HG02943 (cell line): ENCODE data around the gene LRRC28.

Experiments
- ATAC-seq: cut with Tn5 transposase; IDR thresholded peaks from one replicate; pipeline ENCODE4 v1.9.1; 2021; ENCODE audit warnings: mild to moderate bottlenecking, low read depth, moderate library complexity; ENCODE audit not compliant: unreplicated experiment

Gene LRRC28

DNA sequence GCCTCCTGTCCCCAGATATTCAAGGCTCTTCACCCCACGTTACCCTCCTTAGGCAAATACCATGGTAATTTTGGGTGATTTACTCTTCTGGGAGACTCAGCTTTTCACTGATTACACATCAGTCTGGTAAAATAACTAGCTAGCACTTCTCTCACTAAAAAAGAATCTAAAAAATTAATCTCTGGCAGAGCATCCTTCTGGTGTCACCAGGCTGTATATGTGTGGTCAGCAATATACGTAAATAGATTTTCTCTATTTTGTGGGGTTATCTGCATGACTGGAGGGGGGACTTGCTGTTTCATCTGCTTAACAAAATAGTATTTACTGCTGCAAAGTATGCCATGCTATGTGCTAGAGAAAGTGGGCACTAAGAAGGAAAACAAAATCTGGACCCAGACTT is 45.1 kb downstream of the LRRC28 start:
- ATAC-seq = no peak

DNA sequence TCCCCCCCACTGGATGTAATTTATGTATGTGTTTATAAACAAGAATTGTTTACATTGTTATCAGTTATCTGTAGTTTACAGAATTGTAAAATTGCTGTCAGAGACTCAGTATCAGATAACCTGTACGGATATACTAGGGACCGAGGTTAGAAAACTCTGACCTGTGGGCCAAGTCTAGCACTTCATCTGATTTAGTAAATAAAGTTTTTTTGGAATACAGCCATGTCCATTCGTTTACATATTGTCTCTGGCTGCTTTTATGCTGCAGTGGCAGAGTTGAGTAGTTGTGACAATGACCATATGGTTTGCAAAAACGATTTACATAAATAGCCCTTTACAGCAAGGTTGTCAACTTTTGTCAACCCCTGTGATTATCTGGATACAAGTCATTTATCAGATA is 52.6 kb downstream of the LRRC28 start:
- ATAC-seq = no peak

DNA sequence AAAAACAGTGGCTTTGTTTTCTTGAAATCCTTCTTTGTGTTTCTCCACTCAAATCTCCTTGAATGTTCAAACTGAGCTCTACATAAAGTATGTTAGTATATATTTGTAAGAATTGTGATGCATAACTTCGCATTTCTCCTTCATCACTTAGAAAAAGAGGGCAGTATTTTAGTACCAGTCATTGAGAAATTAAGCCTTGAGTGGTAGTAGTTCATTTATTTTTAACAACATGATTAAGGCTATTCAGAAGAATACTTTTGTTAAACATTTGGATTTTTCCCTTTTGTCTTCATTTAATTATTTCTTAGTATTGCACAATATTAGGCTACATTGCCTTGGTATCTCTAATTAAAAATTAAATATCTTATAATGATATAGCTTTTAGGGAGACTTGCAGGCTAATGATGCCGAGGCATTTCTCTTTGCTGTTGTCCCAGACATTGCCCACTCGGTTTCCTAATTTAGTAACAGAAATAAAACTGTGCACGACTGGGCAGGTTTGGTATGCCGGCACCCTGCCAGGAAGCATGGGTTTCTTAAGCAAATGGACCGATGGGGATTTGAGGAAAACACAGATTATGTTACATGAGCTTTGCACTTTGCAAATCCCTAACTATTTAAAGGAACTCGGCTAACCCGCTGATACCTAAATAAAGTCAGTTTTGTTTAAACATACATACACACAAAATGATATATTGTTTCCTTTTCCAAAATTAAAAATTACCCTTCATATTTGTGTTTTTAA is 54.7 kb downstream of the LRRC28 start:
- ATAC-seq = no peak

DNA sequence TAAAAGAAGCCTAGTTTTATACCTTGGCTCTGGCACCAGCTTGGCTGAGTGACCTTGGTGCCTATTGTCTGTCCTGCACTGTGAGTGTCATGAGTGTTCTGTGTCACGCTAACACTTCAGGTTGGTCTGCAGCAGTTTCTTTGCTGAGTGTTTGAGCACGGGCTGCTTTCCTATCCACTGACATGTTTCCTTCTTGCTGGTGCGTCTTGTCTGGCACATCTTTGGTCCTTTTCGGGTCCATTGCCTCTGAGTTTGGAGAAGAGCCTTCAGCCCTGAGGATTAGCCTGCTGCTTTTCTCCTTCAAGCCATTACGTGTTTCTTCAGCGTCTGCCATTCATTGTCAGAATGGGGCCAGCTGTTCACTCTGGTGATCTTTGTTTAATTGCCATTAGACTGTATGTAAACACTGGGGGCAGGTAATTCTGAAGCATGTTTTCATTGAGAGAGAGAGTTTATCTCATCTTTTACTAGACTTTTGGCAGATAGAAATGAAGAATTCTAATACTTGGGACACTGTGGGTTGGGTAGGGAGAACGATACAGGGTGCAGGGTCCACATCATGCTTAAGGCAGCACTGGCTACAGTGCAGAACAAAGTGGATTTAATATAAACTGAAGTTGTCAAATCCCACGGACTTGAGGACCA is 55.5 kb downstream of the LRRC28 start:
- ATAC-seq = no peak

DNA sequence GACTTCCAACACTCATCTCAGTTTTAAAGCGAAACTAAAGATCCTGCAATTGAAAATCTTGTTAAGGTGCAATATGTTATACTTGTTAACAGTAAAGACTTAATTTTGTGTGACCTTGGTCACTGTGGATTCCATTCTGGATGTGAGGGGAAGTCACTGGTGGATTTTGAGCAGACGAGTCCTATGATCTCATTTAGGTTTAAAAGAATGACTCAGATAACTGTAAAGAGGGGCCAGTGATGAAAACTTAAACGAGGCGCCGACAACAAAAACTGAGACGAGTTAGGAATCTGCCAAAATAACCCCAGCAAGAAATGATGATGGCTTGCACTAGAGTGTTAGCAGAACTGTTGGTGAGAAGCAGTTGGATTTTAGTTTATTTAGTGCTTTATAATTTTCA is 56.5 kb downstream of the LRRC28 start:
- no peak for ATAC-seq

DNA sequence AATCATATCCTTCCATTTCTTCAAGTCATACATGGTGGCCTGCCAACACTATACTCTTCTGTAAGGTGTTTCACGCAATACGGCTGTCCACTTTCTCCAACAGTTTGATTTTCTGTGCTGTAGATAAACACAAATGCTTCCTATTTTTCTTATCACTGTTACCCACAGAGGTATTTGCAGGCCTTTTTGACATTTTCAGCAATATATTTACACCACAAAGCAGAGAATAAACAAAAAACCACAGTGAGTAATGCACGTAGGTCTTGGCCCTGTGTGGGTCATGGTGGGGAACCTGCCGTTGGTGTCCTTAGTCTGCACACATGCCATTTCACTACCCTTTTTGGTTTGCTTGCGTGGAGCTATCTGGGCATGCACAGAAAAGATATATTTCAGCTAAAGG is 59.5 kb downstream of the LRRC28 start:
- ATAC-seq = no peak

DNA sequence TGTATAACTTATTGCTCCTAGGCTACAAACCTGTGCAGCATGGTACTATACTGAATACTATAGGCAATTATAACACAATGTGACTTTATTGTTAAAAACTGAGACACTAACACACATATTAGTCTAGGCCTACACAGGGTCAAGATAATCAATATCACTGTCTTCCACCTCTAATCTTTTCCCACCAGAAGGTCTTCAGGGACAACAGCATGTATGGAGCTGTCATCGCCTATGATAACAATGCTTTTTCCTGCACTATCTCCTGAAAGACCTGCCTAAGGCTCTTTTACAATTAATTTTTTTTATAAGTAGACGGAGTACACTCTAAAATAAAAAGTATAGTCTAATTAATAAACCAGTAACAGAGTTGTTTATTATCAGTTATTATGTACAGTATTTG is 60.9 kb downstream of the LRRC28 start:
- no peak for ATAC-seq

DNA sequence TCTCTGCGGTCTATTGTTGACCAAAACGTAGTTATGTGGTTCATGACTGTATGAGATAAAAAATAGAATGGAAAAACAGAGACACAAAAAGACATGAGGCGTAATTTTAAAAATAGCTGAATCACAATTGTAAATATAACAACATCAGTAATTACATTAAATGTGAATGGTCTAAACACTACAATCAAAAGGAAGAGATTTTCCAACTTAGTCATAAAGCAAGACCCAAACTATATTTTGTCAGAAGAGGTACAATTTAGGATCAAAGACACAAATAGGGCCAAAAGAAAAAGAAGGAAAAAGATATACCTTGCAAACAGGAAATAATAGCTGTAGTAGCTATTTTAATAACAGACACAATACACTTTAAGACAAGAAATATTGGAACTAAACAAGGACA is 61.5 kb downstream of the LRRC28 start:
- ATAC-seq = no peak

DNA sequence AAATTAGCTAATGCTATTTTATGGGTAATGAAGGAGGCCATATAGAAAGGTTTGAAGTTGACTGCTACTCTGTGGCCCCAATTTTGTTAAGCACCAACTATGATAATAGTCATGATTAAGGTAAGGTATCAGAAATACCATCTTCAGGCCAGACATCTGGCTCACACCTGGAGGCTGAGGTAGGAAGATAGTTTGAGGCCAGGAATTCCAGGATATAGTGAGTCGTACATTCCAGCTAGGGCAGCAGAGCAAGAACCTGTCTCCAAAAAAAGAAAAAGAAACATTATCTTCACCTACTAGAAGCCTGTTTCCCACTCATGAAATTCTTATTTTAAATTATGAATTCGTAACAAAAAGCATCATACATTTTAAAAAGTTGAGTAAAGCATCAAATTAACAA is 64.4 kb downstream of the LRRC28 start:
- ATAC-seq = no peak

DNA sequence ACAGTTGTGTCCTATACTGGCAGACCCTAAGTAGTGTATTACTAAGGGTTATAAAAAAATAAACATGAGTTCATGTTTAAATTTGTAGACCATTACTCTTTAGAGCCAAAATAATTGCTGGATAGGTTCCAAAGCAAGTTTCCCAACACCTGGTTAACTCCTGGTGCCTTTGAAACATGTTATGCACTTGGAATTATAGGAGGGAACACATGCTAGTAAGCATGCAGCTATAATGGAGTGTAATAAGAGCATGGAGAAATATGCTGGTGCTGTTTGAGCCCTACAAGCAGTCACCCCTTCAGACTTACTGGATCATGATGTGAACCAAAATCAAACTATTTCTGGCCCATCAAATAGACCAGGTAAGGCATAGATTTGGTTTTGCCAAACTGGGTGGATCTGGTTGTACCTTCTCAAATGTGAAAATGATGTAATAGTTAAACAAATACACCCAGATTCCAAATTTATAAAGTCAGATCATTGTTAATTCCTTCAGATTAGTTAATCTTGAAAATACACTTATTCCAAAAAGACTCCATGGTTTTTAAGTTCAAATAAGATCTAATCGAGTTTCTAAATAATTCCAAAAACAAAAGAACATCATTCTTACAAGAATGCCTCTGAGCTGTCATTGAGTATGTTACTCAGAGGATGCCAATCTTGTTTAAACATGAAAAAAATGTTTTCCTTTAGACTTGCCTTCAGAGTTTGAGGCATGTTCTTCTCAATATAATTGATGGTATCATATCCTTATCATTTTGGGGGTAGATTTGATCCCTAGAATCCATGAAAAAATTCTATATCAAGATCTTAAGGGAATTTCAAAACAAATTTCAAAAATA is 69.3 kb downstream of the LRRC28 start:
- ATAC-seq = no peak

DNA sequence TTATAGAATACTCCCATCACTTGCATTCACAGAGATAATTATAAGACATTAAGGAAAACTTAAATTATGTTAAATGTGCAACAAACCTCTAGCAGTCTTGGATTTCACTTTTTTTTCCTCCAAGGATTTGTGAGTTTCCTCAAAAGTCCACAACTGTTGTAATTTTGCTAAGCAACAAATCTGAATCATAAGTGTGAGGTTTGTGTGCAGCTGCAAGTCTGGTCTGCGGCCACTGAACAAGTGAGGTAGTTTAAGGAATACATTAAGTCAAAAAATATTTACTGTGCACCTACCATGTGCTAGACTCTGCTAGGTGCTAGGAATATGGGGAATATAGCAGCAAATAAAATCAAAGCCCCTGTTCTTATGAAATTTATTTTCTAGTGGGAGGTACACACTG is 70.2 kb downstream of the LRRC28 start:
- no peak for ATAC-seq

DNA sequence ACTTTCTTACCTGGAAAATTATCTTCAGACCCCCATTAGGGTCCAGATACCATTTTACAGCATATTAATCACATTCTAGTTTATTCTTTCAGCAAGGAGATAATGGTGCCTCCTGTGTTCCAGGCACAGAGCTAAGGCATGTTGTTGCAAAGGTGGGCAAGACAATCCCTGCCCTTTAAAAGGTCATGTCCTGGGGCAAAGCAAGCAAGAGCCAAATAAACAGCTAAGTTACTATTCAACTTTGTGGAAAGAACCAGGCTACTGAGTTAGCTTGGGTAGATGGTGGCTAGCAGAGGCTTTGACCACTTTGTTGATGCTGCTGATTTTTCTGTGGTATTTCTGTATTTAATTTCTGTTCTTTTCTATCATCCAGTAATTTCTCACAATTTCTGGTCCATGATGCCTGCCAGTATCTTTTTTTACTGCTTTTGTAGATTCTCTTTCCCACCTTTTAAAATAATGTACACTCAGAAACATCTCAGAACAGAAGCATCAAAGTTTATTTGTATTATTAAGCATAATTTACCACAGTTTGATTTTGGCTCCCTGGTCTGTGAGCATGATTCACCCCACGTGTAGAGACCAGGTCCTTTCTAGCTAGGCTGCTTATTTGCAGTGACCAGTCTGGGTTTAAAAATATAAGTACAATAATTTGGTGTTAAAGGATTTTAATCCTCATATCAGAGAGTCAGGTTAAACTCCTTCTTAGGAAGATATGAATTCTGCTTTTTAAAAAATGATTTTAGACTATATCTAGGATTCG is 71.5 kb downstream of the LRRC28 start:
- ATAC-seq = no peak

DNA sequence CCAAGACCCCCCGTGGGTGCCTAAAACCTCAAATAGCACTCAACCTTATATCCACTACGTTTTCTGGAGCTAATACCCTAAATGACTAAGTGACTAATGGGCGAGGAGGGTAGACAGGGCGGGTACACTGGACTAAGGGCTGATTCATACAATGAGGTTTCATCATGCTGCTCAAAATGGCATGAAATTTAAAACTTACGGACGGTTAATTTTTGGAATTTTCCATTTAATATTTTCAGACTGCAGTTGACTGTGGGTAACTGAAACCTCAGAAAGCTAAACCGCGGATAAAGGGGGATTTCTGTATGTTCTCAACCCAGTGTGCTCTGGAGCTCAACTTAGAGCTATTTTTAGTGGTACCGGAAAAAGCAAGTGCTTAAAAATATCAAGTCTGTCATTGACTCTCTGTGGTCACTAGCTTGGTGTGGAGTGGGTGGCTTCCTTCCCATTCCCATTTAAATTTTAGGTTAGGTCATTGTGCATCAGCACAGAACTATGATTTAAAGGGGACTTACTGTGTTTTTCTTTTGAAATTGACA is 72.9 kb downstream of the LRRC28 start:
- no peak for ATAC-seq

DNA sequence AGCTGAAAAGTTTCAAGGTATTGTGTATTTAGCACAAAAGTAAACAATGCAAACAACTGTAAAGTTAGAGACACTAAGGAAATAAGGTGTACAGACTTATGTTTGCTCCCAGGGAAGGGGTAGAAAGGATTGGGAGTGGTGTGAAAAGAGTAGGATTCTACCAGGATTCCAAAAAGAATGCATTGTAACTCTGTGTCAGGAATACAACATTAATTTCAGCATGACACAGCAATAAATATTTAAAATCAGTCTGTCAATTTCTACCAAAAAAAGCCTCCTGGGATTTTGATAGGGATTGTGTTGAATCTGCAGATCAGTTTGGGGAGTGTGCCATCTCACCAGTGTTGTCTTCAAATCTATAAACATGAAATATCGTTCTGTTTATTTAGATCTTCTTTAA is 73.4 kb downstream of the LRRC28 start:
- ATAC-seq = no peak

DNA sequence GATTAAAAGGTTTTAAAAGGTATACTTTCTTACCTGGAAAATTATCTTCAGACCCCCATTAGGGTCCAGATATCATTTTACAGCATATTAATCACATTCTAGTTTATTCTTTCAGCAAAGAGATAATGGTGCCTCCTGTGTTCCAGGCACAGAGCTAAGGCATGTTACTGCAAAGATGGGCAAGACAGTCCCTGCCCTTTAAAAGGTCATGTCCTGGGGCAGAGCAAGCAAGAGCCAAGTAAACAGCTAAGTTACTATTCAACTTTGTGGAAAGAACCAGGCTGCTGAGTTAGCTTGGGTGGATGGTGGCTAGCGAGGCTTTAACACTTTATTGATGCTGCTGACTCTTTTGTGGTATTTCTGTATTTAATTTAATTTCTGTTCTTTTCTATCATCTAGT is 75.0 kb downstream of the LRRC28 start:
- no peak for ATAC-seq

DNA sequence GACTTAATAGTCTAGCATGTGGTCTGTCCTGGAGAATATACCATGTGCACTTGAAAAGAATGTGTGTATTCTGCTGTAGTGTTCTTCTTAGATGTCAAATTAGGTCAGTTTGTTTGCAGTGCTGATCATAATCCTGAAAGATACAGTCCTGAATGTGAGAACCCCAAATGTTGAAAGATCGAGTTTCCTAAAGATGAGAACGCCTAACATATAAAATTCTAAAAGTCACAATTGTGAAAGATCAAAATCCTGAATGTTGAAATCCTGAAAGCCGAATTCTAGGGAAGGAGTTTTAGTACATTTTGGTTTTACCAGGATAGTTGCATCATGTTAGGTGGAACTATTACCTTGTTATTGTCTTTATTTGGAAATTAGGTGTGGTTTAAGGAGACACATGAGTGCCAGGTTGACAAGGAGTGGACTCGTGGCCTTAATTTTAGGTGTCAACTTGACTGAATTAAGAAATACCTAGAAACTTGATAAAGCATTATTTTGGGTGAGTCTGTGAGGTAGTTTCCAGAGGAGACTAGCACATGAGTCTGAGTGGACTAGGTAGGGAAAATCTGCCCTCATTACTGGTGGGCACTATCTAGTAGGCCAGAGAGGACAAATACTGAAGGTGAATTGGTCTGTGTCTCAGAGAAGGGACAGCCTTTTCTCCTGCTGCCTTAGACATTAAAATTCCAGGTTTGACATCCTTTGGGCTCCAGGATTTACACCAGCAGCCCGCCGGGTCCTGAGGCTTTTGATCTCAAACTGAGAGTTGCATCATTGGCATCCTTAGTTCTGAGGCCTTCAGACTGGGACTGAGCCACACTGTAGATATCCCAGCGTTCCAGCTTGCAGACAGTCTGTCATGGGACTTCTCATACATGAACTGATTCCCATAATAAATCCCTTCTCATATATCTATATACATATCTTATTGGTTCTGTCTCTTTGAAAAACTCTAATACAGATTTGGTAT is 77.1 kb downstream of the LRRC28 start:
- no peak for ATAC-seq

DNA sequence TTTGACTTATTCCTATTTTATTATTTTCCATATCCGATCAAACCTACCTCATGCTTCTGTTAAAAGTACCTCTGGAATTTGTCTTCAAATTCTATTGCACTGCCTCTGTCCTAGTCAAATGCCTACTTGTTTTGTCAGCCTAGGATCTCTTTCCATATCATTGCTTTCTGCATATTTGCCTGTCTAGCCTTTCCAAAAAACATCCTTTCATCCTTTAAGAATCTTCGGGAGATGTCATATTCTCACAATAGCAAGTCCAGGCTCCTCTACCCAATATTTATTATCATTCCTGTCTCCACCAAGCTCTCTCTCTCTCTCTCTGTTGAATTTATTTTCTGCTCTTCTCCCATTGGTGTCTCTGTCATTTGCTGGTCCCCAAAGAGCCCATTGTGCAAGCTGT is 80.1 kb downstream of the LRRC28 start:
- ATAC-seq = no peak

DNA sequence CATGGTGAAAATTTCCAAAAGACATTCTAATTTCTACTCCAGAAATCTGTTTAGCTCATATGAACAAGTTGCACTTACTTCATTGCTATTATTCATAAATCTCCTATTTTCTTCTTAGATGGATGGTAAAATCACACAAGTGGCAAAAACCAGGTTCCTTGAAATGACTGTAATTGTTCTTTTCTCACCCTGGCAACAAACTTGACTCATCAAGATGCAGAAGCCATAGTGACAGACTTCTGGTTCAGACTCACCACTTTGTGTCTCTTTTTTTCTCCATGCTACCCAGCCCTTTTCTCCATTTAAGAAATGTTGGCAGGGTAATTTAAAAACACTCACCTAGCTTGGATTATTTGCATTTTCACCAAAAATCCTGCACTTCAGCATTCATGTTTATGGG is 82.1 kb downstream of the LRRC28 start:
- no peak for ATAC-seq

DNA sequence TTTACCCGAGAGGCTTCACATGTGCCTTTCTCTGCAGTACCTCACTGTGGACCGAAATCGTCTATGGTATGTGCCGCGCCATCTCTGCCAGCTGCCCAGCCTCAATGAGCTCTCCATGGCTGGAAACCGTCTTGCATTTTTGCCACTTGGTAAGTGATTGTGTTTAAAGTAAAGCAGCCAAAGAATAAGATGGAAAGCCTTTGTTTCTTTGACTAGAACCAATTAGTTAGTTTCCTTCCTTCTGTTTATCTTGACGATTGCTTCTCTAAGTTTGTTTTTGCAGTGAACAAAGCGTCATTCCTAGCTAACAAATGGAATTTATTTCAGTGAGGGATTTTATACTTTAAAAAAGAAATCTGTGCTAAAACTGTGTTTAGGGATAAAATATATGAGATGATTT is 82.7 kb downstream of the LRRC28 start:
- ATAC-seq = no peak
